Measurements from ENCODE around the gene RASAL3.

GRCh38 chr19:15468675-15469512 lies 4.5 kb upstream of the RASAL3 start:
- TF ChIP-seq CTCF (conservative IDR thresholded peaks at IDR 0.05; ENCODE audit: low read length): no peak
- no peak for TF ChIP-seq EZH2phosphoT487 (IDR thresholded peaks at IDR 0.05; ENCODE audit: borderline replicate concordance)
